GM13976 (cell line): ENCODE data around the gene AADACL4.

Experiments
- DNase-seq: peaks from one replicate; pipeline ENCODE4 v3.0.0; 2012; ENCODE audit warnings: low spot score
- in situ Hi-C: fragments of 300-500 bp; cut with MboI; formaldehyde crosslinking; loops from one replicate; pipeline ENCODE4 v1.12.0; 2022; ENCODE audit warnings: low sequenced_read_pairs, mixed read lengths, inconsistent platforms; ENCODE audit not compliant: unreplicated experiment
- TF ChIP-seq, protein P1 (sequence below): IDR thresholded peaks from 2 replicates; pipeline ENCODE4 v1.5.1; 2012; ENCODE audit warnings: borderline replicate concordance, mild to moderate bottlenecking; ENCODE audit not compliant: insufficient read depth; ENCODE audit errors: extremely low read depth, missing control alignments, control extremely low read depth

The AADACL4 gene

DNA sequence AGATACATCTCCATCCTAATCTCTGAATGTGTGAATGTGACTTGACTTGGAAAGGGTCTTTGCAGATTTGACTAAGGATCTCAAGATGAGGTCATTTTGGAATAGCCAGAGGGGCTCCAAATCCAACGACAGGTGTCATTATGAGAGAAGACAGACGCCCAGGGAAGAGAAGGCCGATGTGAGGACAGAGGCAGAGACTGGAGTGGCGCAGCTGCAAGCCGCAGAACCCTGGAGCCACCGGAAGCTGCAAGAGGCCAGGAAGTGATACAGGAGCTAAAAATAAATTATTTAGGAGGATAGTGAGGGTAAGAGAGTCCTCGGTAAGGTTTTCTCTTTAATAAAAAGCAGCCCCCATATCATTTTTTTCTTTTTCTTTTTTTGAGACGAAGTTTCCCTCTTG is 9.7 kb upstream of the AADACL4 start:
- TF ChIP-seq, protein P1, sequence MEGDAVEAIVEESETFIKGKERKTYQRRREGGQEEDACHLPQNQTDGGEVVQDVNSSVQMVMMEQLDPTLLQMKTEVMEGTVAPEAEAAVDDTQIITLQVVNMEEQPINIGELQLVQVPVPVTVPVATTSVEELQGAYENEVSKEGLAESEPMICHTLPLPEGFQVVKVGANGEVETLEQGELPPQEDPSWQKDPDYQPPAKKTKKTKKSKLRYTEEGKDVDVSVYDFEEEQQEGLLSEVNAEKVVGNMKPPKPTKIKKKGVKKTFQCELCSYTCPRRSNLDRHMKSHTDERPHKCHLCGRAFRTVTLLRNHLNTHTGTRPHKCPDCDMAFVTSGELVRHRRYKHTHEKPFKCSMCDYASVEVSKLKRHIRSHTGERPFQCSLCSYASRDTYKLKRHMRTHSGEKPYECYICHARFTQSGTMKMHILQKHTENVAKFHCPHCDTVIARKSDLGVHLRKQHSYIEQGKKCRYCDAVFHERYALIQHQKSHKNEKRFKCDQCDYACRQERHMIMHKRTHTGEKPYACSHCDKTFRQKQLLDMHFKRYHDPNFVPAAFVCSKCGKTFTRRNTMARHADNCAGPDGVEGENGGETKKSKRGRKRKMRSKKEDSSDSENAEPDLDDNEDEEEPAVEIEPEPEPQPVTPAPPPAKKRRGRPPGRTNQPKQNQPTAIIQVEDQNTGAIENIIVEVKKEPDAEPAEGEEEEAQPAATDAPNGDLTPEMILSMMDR = no peak
- no peak for DNase-seq
- in situ Hi-C loops = no loop called here

DNA sequence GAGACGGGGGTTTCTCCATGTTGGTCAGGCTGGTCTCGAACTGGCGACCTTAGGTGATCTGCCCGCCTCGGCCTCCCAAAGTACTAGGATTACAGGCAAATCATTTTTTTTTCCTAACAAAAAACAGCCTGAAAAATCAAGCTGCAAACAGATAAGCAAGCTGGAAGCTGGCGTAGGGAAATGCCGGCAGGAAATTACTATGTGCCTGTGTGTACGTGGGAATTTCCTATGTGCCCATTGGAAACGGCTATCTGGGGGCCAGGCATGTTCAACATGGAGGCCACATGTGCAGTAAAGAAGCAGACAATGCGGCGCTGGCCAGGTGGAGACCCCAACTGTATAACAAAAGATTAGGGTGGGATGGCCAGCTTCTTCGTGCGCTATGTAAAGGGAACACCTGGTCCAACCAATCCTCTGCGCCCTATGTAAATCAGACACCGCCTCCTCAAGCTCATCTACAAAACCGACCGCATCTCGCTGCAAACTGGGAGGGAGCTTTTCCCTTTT is 9.1 kb upstream of the AADACL4 start:
- no peak for DNase-seq
- in situ Hi-C loops = no loop called here
- TF ChIP-seq, protein P1 = no peak

DNA sequence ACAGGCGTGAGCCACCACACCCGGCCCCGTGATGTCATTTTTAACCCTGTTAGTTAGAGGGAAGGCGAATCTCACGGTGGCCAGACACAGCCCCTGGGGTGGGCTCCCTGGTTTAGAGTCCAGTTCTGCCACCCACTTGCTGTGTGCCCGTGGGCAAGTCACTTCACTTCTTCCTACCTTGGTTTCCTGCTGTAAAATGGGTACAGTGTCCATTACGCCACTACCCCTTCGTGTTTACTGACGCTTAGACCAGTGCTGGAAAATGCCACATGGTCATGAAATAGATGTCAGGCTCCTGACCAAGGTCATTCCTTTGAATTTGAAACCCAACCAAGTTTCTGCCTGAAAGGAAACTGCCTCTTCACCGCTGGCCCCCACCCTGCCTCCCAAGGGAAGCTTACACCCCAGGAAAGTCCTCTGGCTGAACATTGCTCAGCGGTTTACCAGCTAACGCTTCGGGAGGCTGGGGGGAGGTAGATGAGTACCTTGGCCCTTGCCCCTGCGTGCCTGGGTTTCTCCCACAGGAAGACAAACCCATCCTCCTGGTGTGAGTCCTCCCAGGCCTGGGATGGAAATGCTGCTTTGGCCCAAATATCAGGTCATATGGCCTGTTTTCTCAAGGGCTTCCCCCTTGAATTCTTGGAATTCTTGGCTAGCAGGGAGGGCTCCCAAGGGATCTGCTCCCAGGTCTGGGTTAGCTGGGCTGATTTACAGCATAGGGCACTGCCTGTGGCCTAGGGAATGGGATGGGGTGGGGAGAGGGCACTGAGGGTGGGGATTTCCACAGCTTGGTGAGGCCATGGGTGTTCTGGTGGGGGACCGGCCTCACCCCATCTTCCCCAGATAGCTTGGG is 7.6 kb upstream of the AADACL4 start:
- TF ChIP-seq, protein P1 = no peak
- in situ Hi-C loops = no loop called here
- DNase-seq = no peak

DNA sequence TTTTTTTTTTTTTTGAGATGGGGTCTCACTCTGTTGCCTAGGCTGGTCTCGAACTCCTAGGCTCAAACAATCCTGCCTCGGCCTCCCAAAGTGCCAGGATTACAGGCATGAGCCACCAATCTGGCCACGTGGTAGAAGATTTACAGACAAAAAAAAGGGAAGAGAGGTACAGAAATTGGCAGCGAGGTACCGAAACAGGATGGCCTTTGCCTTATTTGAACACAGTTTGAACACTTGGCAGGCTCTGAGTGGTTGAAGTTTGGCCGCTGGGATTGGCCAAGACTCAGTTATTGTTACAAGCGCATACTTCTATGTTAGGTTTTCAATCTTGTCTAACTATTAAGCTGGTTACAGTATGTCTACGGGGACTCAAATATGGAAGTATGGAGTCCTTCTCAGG is 6.2 kb upstream of the AADACL4 start:
- in situ Hi-C loops = no loop called here
- DNase-seq = no peak
- TF ChIP-seq, protein P1 = no peak

DNA sequence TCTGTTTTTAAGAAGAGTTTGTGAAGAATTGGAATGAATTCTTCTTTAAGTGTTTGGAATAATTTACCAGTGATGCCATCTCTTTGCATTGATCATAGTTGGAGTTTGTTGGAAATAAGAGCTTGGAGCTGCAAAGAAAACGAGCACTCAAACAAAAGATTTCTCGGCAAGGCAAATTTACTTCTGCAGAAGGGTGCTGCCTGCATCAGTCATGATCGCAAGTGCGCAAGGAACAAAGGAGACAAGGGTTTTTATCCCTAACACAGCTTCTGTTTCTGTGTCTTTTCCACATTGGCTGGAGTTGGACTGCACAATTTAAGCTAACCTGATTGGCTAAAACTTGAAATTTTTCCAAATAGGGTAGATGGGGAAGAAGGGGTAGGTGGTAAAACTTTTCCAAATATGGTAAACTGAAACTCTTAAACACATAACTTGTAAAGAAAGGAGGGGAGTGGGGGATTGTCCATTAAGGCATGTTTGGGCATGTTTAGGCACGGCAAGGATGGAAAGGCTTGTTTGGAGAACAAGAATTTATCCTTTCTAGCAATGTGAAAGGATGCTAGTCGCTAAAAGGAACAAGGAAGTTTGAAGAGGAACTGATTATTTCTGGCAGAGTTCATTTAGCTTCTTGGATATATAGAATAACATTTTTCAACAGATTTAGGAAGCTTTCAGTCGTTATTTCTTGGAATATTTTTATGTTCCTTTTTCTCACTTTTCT is 3.5 kb upstream of the AADACL4 start:
- no peak for DNase-seq
- in situ Hi-C loops = no loop called here
- TF ChIP-seq, protein P1 = no peak

DNA sequence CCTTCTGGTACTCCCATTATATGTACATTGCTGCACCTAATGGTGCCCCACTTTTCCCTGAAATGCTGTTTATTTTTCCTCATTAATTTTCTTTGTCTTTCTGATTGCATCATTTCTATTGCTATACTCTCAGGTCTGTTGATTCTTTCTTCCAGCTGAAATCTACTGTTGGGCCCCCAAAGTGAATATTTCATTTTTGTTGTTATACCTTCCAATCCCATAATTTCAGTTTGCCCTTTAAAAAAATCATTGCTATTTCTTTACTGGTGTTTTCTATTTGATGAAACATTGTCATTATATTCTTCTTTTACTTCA is 3.0 kb upstream of the AADACL4 start:
- in situ Hi-C loops = no loop called here
- DNase-seq = no peak
- TF ChIP-seq, protein P1 = no peak
